ENCODE results near the gene CDH24. TPM values are rescaled to one million over a fixed set of nuclear protein-coding genes. Genes with fewer than 3 reads are reported as not detected.

The CDH24 gene
- total and polyA plus RNA-seq, 2 of the 13 experiments (the other 11 are each of a cell fraction or from before 2014, with no cell fraction given): 0.69 to 0.99 TPM

GRCh38 chr14:23058654-23059504, 1.6 kb upstream of the CDH24 start (continued):
- TF ChIP-seq ZBTB40 (IDR thresholded peaks at IDR 0.05) (no peak), ZBTB40 (CRISPR knock-in tag; IDR thresholded peaks at IDR 0.05) (peak; percentile 42; the same call in 1 of the 2 replicates), ZNF549 (CRISPR knock-in tag; IDR thresholded peaks at IDR 0.05) (no peak), ZFP82 (CRISPR knock-in tag; IDR thresholded peaks at IDR 0.05; ENCODE audit: borderline replicate concordance) (no peak), FOXC1 (CRISPR knock-in tag; IDR thresholded peaks at IDR 0.05; ENCODE audit: borderline replicate concordance) (no peak), ZNF224 (CRISPR knock-in tag; IDR thresholded peaks at IDR 0.05) (no peak)
- TF ChIP-seq, protein P1, sequence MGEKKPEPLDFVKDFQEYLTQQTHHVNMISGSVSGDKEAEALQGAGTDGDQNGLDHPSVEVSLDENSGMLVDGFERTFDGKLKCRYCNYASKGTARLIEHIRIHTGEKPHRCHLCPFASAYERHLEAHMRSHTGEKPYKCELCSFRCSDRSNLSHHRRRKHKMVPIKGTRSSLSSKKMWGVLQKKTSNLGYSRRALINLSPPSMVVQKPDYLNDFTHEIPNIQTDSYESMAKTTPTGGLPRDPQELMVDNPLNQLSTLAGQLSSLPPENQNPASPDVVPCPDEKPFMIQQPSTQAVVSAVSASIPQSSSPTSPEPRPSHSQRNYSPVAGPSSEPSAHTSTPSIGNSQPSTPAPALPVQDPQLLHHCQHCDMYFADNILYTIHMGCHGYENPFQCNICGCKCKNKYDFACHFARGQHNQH (CRISPR knock-in tag; IDR thresholded peaks at IDR 0.05): no peak
- TF ChIP-seq, protein P2, sequence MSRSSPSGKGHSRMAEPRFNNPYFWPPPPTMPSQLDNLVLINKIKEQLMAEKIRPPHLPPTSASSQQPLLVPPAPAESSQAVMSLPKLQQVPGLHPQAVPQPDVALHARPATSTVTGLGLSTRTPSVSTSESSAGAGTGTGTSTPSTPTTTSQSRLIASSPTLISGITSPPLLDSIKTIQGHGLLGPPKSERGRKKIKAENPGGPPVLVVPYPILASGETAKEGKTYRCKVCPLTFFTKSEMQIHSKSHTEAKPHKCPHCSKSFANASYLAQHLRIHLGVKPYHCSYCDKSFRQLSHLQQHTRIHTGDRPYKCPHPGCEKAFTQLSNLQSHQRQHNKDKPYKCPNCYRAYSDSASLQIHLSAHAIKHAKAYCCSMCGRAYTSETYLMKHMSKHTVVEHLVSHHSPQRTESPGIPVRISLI (CRISPR knock-in tag; IDR thresholded peaks at IDR 0.05; ENCODE audit: borderline replicate concordance): no peak
- TF ChIP-seq, protein P3, sequence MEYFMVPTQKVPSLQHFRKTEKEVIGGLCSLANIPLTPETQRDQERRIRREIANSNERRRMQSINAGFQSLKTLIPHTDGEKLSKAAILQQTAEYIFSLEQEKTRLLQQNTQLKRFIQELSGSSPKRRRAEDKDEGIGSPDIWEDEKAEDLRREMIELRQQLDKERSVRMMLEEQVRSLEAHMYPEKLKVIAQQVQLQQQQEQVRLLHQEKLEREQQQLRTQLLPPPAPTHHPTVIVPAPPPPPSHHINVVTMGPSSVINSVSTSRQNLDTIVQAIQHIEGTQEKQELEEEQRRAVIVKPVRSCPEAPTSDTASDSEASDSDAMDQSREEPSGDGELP (IDR thresholded peaks at IDR 0.05; ENCODE audit: borderline replicate concordance, low read depth): no peak
